Measurements from ENCODE around the gene CDHR5.
"Not testable (repeated sequence)": the region's sequence is repeated elsewhere in the genome, so short reads cannot be mapped to it uniquely, and the experiment has no call there.

Gene CDHR5

GRCh38 chr11:578276-579035, 46.3 kb downstream of the CDHR5 start:
- DNase-seq (ENCODE audit: low read depth in 1 of 2, low spot score in 1 of 2) = no peak
- in situ Hi-C loops (cut with HindIII; ENCODE audit: low pct_unique_long_range_greater_than_20kb, low sequenced_read_pairs) = no loop called here
- no peak for TF ChIP-seq JUND (IDR thresholded peaks at IDR 0.05; ENCODE audit: low read depth)

GRCh38 chr11:577611-577894, 47.2 kb downstream of the CDHR5 start:
- no peak for DNase-seq (ENCODE audit: low read depth in 1 of 2, low spot score in 1 of 2)
- in situ Hi-C loops (cut with HindIII; ENCODE audit: low pct_unique_long_range_greater_than_20kb, low sequenced_read_pairs) = no loop called here
- TF ChIP-seq JUND (IDR thresholded peaks at IDR 0.05; ENCODE audit: low read depth) = no peak

GRCh38 chr11:576811-577610, 47.7 kb downstream of the CDHR5 start:
- TF ChIP-seq JUND (IDR thresholded peaks at IDR 0.05; ENCODE audit: low read depth) = no peak
- no peak for DNase-seq (ENCODE audit: low read depth in 1 of 2, low spot score in 1 of 2)
- in situ Hi-C loops (cut with HindIII; ENCODE audit: low pct_unique_long_range_greater_than_20kb, low sequenced_read_pairs) = no loop called here

- TF ChIP-seq JUND (IDR thresholded peaks at IDR 0.05; ENCODE audit: low read depth) = no peak
- DNase-seq (ENCODE audit: low read depth in 1 of 2, low spot score in 1 of 2) = peak; percentile 81 to 83
- in situ Hi-C loops (cut with HindIII; ENCODE audit: low pct_unique_long_range_greater_than_20kb, low sequenced_read_pairs) = no loop called here
These were observed 48.6 kb downstream of the CDHR5 start, which contains the start of gene PHRF1 for GRCh38 chr11:575996-576768. Gene PHRF1, plus strand, starts transcription at chr11:576470. Its CDS starts 5,043 bp downstream, at chr11:581513.

GRCh38 chr11:575313-575995, 49.3 kb downstream of the CDHR5 start:
- peak; percentile 45 to 69 for DNase-seq (ENCODE audit: low read depth in 1 of 2, low spot score in 1 of 2)
- TF ChIP-seq JUND (IDR thresholded peaks at IDR 0.05; ENCODE audit: low read depth) = no peak
- in situ Hi-C loops (cut with HindIII; ENCODE audit: low pct_unique_long_range_greater_than_20kb, low sequenced_read_pairs) = no loop called here

GRCh38 chr11:574632-575312, 50.0 kb downstream of the CDHR5 start:
- no peak for TF ChIP-seq JUND (IDR thresholded peaks at IDR 0.05; ENCODE audit: low read depth)
- in situ Hi-C loops (cut with HindIII; ENCODE audit: low pct_unique_long_range_greater_than_20kb, low sequenced_read_pairs) = no loop called here
- no peak for DNase-seq (ENCODE audit: low read depth in 1 of 2, low spot score in 1 of 2)

GRCh38 chr11:574031-574570, 50.7 kb downstream of the CDHR5 start:
- DNase-seq (ENCODE audit: low read depth in 1 of 2, low spot score in 1 of 2); in situ Hi-C loops (cut with HindIII; ENCODE audit: low pct_unique_long_range_greater_than_20kb, low sequenced_read_pairs): not testable (repeated sequence)

- no peak for DNase-seq (ENCODE audit: low read depth in 1 of 2, low spot score in 1 of 2)
- no peak for TF ChIP-seq JUND (IDR thresholded peaks at IDR 0.05; ENCODE audit: low read depth)
- in situ Hi-C loops (cut with HindIII; ENCODE audit: low pct_unique_long_range_greater_than_20kb, low sequenced_read_pairs) = no loop called here
These were observed 51.5 kb downstream of the CDHR5 start for GRCh38 chr11:573146-573759.

- DNase-seq (ENCODE audit: low read depth in 1 of 2, low spot score in 1 of 2) = no peak
- no peak for TF ChIP-seq JUND (IDR thresholded peaks at IDR 0.05; ENCODE audit: low read depth)
- in situ Hi-C loops (cut with HindIII; ENCODE audit: low pct_unique_long_range_greater_than_20kb, low sequenced_read_pairs) = no loop called here
These were observed 53.0 kb downstream of the CDHR5 start for GRCh38 chr11:571802-572185.

- in situ Hi-C loops (cut with HindIII; ENCODE audit: low pct_unique_long_range_greater_than_20kb, low sequenced_read_pairs) = no loop called here
- DNase-seq (ENCODE audit: low read depth in 1 of 2, low spot score in 1 of 2) = no peak
- no peak for TF ChIP-seq JUND (IDR thresholded peaks at IDR 0.05; ENCODE audit: low read depth)
These were observed 55.4 kb downstream of the CDHR5 start for GRCh38 chr11:569158-569885.
